Psoas muscle (tissue), 8 donors: ENCODE results near the gene XCL2. TPM values are rescaled to one million over a fixed set of nuclear protein-coding genes. Genes with fewer than 3 reads are reported as not detected.

Source experiments
- ATAC-seq, 4 donors: fragments of 200-7000 bp; cut with Tn5 transposase; one replicate each; pipeline ENCODE4 v1.9.1; 2020; ENCODE audit warnings: moderate library complexity in 3 of 4, mild to moderate bottlenecking in 2 of 4
- DNase-seq, 2 donors: peaks; one replicate each; pipeline ENCODE4 v3.0.0-alpha.2; 2020
- H3K27ac ChIP-seq: fragments of 200-600 bp; one replicate; pipeline ENCODE4 v1.8.0; 2022
- H3K27me3 ChIP-seq, 3 donors: fragments of 200-600 bp in 1 of 3; one replicate each; pipeline versions ENCODE4 v1.6.1 to v1.8.0; 2013 to 2022; ENCODE audit warnings: low read length in 2 of 3, mild to moderate bottlenecking in 2 of 3, moderate library complexity in 1 of 3; ENCODE audit not compliant: insufficient read depth in 3 of 3
- H3K36me3 ChIP-seq, 2 donors: fragments of 200-600 bp in 1 of 2; one replicate each; pipeline versions ENCODE4 v1.6.1 to v1.8.0; 2013 to 2022; ENCODE audit warnings: low read depth in 1 of 2, mild to moderate bottlenecking in 1 of 2, moderate library complexity in 1 of 2; ENCODE audit not compliant: insufficient read depth in 1 of 2
- H3K4me1 ChIP-seq: fragments of 200-600 bp; one replicate; pipeline ENCODE4 v1.8.0; 2022
- H3K4me3 ChIP-seq: fragments of 200-600 bp; one replicate; pipeline ENCODE4 v1.8.0; 2022; ENCODE audit warnings: mild to moderate bottlenecking
- H3K9me3 ChIP-seq: fragments of 200-600 bp; one replicate; pipeline ENCODE4 v1.8.0; 2022
- CTCF ChIP-seq: fragments of 200-600 bp; IDR thresholded peaks from one replicate; pipeline ENCODE4 v1.8.0; 2022; ENCODE audit warnings: antibody characterized with exemption
- WGBS, 3 donors: extraction: QIAGEN DNeasy Blood & Tissue Kit; methylation state at CpG; one replicate each; pipeline versions ENCODE4 v1.1.6 to v1.1.7; 2013; 5-methylcytosine and 5-hydroxymethylcytosine counted together
- intact Hi-C, 2 donors: fragments of 100-400 bp; cut with DNase I; formaldehyde crosslinking; loops; one replicate each; pipeline versions ENCODE4 v1.11.0 to v1.14.2; 2022
- polyA plus RNA-seq, 3 donors: library from polyadenylated mRNA; stranded (reverse); fragments of 200-250 nt; gene quantifications; one replicate each; pipeline ENCODE4 v1.2.3, GENCODE V29; 2013
- total RNA-seq, 4 donors: library from RNA; stranded (reverse); fragmentation: NEBNext Ultra II Directional in 2 of 4; extraction: Animal tissue kit (Norgen Biotek cat#: 25700) in 2 of 4; gene quantifications; one replicate each; pipeline versions ENCODE4 v1.2.1 to v1.2.4, GENCODE V29; 2021 to 2023
- donor health status: healthy with polysubstance abuse.
- donor health status: DM: no; HTN: no; CAD: no; lungs with moderate emphysema.
- donor health status: Bipolar disorder and iron deficiency.
- donor health status: healthy.
- donor health status: DM: yes; HTN: yes; CAD: no.
- donor health status: DM: no; HTN: no; CAD: no.
- donor health status: DM: no; HTN: no; CAD: no.
- donor health status: DM: yes; HTN: yes; CAD: no.

The XCL2 gene
- total and polyA plus RNA-seq, 7 donors, result not detected

- no peak for TF ChIP-seq CTCF
- ATAC-seq (no peak), DNase-seq (no peak)
- intact Hi-C loops, result no loop called here
- Histone ChIP-seq H3K4me3 (no peak overlapping the region), H3K27ac (no peak overlapping the region), H3K9me3 (no peaks in the 10 kb centered on the region), H3K36me3 (no peaks in the 10 kb centered on the region), H3K27me3 (no peaks in the 10 kb centered on the region), H3K4me1 (no peaks in the 10 kb centered on the region)
Measured at GRCh38 chr1:168556647-168557046, 12.8 kb upstream of the XCL2 start.

GRCh38 chr1:168555508-168556046, 11.8 kb upstream of the XCL2 start:
- no peak overlapping the region for H3K27ac ChIP-seq
- ATAC-seq, result no peak
- H3K4me3 ChIP-seq, result no peak overlapping the region
- 71 to 92% (median 85%) methylated on average over 3 of the region's 3 CpGs for WGBS, 3 donors
- intact Hi-C loops, result no loop called here
- H3K9me3 ChIP-seq, result no peaks in the 10 kb centered on the region
- TF ChIP-seq CTCF, result no peak
- no peaks in the 10 kb centered on the region for H3K27me3 ChIP-seq
- H3K36me3 ChIP-seq, result no peaks in the 10 kb centered on the region
- no peak for DNase-seq
- H3K4me1 ChIP-seq, result no peaks in the 10 kb centered on the region

- intact Hi-C loops, result no loop called here
- H3K4me3 ChIP-seq, result no peak overlapping the region
- no peak for DNase-seq
- no peaks in the 10 kb centered on the region for H3K9me3 ChIP-seq
- H3K27me3 ChIP-seq, result no peaks in the 10 kb centered on the region
- peak in 1 of 4 donors; percentile 50 for ATAC-seq
- H3K36me3 ChIP-seq, result no peaks in the 10 kb centered on the region
- no peak overlapping the region for H3K27ac ChIP-seq
- no peak for TF ChIP-seq CTCF
- 67 to 72% (median 70%) methylated on average over 5 of the region's 5 CpGs for WGBS, 3 donors
- H3K4me1 ChIP-seq, result no peaks in the 10 kb centered on the region
Measured at GRCh38 chr1:168554603-168555483, 11.0 kb upstream of the XCL2 start.

GRCh38 chr1:168553680-168554553, 10.1 kb upstream of the XCL2 start:
- Histone ChIP-seq H3K4me1 (no peaks in the 10 kb centered on the region), H3K36me3 (no peaks in the 10 kb centered on the region), H3K27me3 (no peaks in the 10 kb centered on the region), H3K4me3 (no peak overlapping the region), H3K27ac (no peak overlapping the region), H3K9me3 (peaks cover 4% of the 10 kb centered on the region)
- intact Hi-C loops, result no loop called here
- ATAC-seq (no peak), DNase-seq (no peak)
- WGBS, 3 donors, result 76 to 87% (median 80%) methylated on average over 5 of the region's 5 CpGs
- no peak for TF ChIP-seq CTCF
